Gastroesophageal sphincter (tissue), 3 donors: ENCODE data around the gene ABTB2.

Source experiments
- EP300 ChIP-seq: sonication (generic); formaldehyde crosslinking; IDR thresholded peaks from one replicate; pipeline ENCODE4 v1.6.1; 2017; ENCODE audit warnings: antibody characterized with exemption, mild to moderate bottlenecking
- POLR2A ChIP-seq, 2 donors: fragments of 450-650 bp; IDR thresholded peaks; one replicate each; pipeline ENCODE4 v1.6.1; 2017; ENCODE audit warnings: antibody characterized with exemption in 2 of 2, mild to moderate bottlenecking in 2 of 2, moderate library complexity in 1 of 2
- POLR2AphosphoS5 ChIP-seq: sonication (generic); formaldehyde crosslinking; IDR thresholded peaks from one replicate; pipeline ENCODE4 v1.6.1; 2017; ENCODE audit warnings: antibody characterized with exemption
- TF ChIP-seq, protein P1 (sequence below), 4 experiments: fragments of 200-600 bp in 2 of 4; fragments of 450-650 bp in 2 of 4; sonication (generic) in 1 of 4; IDR thresholded peaks; one replicate each; pipeline ENCODE4 v1.5.1; 2017 to 2019; ENCODE audit warnings: antibody characterized with exemption in 4 of 4, mild to moderate bottlenecking in 2 of 4, moderate library complexity in 2 of 4

DNA sequence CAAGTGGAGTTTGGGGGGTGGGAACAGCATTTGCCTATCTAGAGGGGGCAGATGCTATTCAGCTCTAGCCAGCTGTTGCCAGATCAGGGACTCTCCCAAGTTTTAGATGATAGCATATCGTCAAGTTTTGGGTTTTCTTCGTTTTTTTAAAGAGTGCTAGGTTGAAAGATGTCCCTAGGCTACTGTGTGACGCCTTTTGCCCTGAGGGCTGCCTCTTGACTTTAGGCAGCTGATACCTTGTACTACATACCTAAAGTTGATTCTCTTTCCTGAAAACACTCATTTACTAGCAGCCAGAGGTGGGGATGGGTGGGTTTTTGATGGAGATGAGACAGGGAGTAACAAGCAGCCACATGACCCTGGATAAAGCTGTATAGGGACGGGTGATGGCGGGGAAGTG is 87.1 kb downstream of the ABTB2 start:
- TF ChIP-seq, protein P1, sequence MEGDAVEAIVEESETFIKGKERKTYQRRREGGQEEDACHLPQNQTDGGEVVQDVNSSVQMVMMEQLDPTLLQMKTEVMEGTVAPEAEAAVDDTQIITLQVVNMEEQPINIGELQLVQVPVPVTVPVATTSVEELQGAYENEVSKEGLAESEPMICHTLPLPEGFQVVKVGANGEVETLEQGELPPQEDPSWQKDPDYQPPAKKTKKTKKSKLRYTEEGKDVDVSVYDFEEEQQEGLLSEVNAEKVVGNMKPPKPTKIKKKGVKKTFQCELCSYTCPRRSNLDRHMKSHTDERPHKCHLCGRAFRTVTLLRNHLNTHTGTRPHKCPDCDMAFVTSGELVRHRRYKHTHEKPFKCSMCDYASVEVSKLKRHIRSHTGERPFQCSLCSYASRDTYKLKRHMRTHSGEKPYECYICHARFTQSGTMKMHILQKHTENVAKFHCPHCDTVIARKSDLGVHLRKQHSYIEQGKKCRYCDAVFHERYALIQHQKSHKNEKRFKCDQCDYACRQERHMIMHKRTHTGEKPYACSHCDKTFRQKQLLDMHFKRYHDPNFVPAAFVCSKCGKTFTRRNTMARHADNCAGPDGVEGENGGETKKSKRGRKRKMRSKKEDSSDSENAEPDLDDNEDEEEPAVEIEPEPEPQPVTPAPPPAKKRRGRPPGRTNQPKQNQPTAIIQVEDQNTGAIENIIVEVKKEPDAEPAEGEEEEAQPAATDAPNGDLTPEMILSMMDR (IDR thresholded peaks at IDR 0.05): no peak
- no peak for TF ChIP-seq POLR2AphosphoS5
- no peak for TF ChIP-seq POLR2A (IDR thresholded peaks at IDR 0.05)
- no peak for TF ChIP-seq EP300
